ENCODE results near the gene CRACDL. TPM values are rescaled to one million over a fixed set of nuclear protein-coding genes. Genes with fewer than 3 reads are reported as not detected.

Gene CRACDL
- total and polyA plus RNA-seq, 2 donors (not counting 3 experiments of a cell fraction or from before 2014, with no cell fraction given): 0.92 to 6.3 TPM

GRCh38 chr2:98869870-98870269 is 66.2 kb downstream of the CRACDL start:
- Histone ChIP-seq H3K79me2 (ENCODE audit: control insufficient read depth, insufficient read depth, low read length) (no peaks in the 10 kb centered on the region), H3K27me3 (ENCODE audit: control insufficient read depth in 2 of 2, insufficient read depth in 2 of 2, low read length in 2 of 2) (no peaks in the 10 kb centered on the region), H3K4me3 (replicated peaks in 1 of 3; ENCODE audit: insufficient read depth in 1 of 3, low read depth in 1 of 3, low read length in 3 of 3) (no peak overlapping the region), H2AFZ (ENCODE audit: low read depth, low read length) (no peak overlapping the region), H3K9me3 (replicated peaks; ENCODE audit: control insufficient read depth, insufficient read depth, low read length) (no peaks in the 10 kb centered on the region), H3K4me1 (ENCODE audit: control insufficient read depth, extremely low read depth, insufficient read depth, low read length) (peaks cover 20% of the 10 kb centered on the region), H3K9ac (replicated peaks; ENCODE audit: extremely low read depth, insufficient read depth, low read length) (no peak overlapping the region), H3K4me2 (ENCODE audit: insufficient read depth, low read length) (no peak overlapping the region), H4K20me1 (replicated peaks; ENCODE audit: control insufficient read depth, extremely low read depth, insufficient read depth, low read length) (no peaks in the 10 kb centered on the region), H3K9me1 (replicated peaks; ENCODE audit: control insufficient read depth, extremely low read depth, insufficient read depth, low read length) (no peaks in the 10 kb centered on the region), H3K27ac (ENCODE audit: insufficient read depth, low read depth, low read length) (no peak overlapping the region), H3K36me3 (ENCODE audit: control insufficient read depth in 2 of 2, extremely low read depth in 1 of 2, insufficient read depth in 2 of 2, low read length in 2 of 2) (no peaks in the 10 kb centered on the region)
- no peak for TF ChIP-seq MYC (IDR thresholded peaks at IDR 0.05; ENCODE audit: low read depth, low read length)
- no peak for TF ChIP-seq EZH2 (IDR thresholded peaks at IDR 0.05; ENCODE audit: borderline replicate concordance, low read depth, low read length, severe bottlenecking)
- no peak for TF ChIP-seq JUN (IDR thresholded peaks at IDR 0.05; ENCODE audit: borderline replicate concordance, insufficient read depth, insufficient read length, low read depth)
- TF ChIP-seq GATA2 (IDR thresholded peaks at IDR 0.05; ENCODE audit: insufficient read depth, insufficient read length, low read depth, low read length): no peak
- TF ChIP-seq FOS (IDR thresholded peaks at IDR 0.05; ENCODE audit: borderline replicate concordance, insufficient read depth, low read length): no peak
- TF ChIP-seq POLR2A (IDR thresholded peaks at IDR 0.05; ENCODE audit: low read depth, low read length): no peak
- TF ChIP-seq, protein P1, sequence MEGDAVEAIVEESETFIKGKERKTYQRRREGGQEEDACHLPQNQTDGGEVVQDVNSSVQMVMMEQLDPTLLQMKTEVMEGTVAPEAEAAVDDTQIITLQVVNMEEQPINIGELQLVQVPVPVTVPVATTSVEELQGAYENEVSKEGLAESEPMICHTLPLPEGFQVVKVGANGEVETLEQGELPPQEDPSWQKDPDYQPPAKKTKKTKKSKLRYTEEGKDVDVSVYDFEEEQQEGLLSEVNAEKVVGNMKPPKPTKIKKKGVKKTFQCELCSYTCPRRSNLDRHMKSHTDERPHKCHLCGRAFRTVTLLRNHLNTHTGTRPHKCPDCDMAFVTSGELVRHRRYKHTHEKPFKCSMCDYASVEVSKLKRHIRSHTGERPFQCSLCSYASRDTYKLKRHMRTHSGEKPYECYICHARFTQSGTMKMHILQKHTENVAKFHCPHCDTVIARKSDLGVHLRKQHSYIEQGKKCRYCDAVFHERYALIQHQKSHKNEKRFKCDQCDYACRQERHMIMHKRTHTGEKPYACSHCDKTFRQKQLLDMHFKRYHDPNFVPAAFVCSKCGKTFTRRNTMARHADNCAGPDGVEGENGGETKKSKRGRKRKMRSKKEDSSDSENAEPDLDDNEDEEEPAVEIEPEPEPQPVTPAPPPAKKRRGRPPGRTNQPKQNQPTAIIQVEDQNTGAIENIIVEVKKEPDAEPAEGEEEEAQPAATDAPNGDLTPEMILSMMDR (IDR thresholded peaks at IDR 0.05; ENCODE audit: extremely low read depth in 1 of 2, insufficient read depth in 1 of 2, low read depth in 1 of 2, low read length in 2 of 2): no peak
- no peak for TF ChIP-seq POLR2AphosphoS5 (IDR thresholded peaks at IDR 0.05; ENCODE audit: insufficient read depth, low read depth, low read length)
- TF ChIP-seq, protein P2, sequence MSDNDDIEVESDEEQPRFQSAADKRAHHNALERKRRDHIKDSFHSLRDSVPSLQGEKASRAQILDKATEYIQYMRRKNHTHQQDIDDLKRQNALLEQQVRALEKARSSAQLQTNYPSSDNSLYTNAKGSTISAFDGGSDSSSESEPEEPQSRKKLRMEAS (IDR thresholded peaks at IDR 0.05; ENCODE audit: insufficient read depth, insufficient read length): no peak
- CTCF ChIA-PET: no interaction called here
- POLR2A ChIA-PET: no interaction called here
- DNase-seq (ENCODE audit: low read depth, low spot score): no peak
- BruUV-seq (replicated peaks): no TSS peak
- no peak for FAIRE-seq
- dilution Hi-C loops (cut with MboI; ENCODE audit: extremely low pct_ligation_motif_present, low sequenced_read_pairs) (no loop called here), intact Hi-C loops (cut with micrococcal nuclease) (no loop called here)
